Measurements from ENCODE around the gene NPPB.

DNA sequence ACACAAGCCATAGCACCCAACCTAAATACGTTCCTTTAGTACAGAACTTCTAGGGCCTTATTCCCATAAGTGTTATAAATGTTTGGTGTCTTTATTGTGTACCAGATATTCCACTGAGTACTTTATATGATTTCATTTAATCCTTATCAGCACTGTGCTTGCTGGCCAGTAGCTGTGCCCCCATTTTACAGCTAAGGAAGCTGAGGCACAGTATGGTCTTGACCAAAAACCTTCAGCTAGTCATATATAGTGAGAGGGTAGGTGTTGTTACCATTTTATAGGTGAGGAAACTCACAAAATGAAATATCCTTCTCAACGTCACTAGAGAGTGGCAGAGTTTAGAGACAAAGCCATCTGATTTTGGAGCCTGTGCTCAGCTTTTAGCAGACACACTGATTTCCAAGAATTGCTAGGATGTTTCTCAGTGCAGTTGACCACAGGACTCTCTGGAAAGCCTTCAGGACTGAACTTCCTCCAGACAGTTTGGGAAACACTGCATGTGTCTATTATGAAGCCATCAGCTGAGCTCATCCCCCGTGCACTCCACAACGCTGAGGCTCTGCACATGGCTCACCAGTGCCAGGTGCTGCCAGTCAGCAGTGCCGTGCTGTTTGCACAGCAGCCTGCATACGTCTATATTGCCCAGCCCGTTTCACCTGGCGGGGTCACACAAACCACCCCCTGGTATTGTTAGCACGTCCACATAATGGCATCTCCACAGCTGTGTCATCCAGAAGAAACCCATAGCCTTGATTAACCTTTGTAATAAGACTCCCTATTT lies 26.6 kb downstream of the NPPB start:
- TF ChIP-seq, protein P1, sequence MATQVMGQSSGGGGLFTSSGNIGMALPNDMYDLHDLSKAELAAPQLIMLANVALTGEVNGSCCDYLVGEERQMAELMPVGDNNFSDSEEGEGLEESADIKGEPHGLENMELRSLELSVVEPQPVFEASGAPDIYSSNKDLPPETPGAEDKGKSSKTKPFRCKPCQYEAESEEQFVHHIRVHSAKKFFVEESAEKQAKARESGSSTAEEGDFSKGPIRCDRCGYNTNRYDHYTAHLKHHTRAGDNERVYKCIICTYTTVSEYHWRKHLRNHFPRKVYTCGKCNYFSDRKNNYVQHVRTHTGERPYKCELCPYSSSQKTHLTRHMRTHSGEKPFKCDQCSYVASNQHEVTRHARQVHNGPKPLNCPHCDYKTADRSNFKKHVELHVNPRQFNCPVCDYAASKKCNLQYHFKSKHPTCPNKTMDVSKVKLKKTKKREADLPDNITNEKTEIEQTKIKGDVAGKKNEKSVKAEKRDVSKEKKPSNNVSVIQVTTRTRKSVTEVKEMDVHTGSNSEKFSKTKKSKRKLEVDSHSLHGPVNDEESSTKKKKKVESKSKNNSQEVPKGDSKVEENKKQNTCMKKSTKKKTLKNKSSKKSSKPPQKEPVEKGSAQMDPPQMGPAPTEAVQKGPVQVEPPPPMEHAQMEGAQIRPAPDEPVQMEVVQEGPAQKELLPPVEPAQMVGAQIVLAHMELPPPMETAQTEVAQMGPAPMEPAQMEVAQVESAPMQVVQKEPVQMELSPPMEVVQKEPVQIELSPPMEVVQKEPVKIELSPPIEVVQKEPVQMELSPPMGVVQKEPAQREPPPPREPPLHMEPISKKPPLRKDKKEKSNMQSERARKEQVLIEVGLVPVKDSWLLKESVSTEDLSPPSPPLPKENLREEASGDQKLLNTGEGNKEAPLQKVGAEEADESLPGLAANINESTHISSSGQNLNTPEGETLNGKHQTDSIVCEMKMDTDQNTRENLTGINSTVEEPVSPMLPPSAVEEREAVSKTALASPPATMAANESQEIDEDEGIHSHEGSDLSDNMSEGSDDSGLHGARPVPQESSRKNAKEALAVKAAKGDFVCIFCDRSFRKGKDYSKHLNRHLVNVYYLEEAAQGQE (IDR thresholded peaks at IDR 0.05; ENCODE audit: insufficient replicate concordance, low read depth) = no peak
- TF ChIP-seq, protein P2, sequence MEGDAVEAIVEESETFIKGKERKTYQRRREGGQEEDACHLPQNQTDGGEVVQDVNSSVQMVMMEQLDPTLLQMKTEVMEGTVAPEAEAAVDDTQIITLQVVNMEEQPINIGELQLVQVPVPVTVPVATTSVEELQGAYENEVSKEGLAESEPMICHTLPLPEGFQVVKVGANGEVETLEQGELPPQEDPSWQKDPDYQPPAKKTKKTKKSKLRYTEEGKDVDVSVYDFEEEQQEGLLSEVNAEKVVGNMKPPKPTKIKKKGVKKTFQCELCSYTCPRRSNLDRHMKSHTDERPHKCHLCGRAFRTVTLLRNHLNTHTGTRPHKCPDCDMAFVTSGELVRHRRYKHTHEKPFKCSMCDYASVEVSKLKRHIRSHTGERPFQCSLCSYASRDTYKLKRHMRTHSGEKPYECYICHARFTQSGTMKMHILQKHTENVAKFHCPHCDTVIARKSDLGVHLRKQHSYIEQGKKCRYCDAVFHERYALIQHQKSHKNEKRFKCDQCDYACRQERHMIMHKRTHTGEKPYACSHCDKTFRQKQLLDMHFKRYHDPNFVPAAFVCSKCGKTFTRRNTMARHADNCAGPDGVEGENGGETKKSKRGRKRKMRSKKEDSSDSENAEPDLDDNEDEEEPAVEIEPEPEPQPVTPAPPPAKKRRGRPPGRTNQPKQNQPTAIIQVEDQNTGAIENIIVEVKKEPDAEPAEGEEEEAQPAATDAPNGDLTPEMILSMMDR (IDR thresholded peaks at IDR 0.05; ENCODE audit: insufficient read depth, low read length) = no peak
- TF ChIP-seq POLR2AphosphoS5 (IDR thresholded peaks at IDR 0.05; ENCODE audit: low read depth) (no peak), GABPA (IDR thresholded peaks at IDR 0.05; ENCODE audit: low read depth) (no peak), SPI1 (IDR thresholded peaks at IDR 0.05; ENCODE audit: borderline replicate concordance, low read depth) (no peak)
